H1 (cell line): ENCODE measurements around the gene TMEM130. TPM values are rescaled to one million over a fixed set of nuclear protein-coding genes. Genes with fewer than 3 reads are reported as not detected.
"Not testable (repeated sequence)": the region's sequence is repeated elsewhere in the genome, so short reads cannot be mapped to it uniquely, and the experiment has no call there.

ENCODE experiments used
- CTCF ChIA-PET: fragments of 300-600 bp; sonication (Branson Sonifier 250); formaldehyde crosslinking; loops from one replicate; lab custom pipeline; 2021; ENCODE audit not compliant: partially characterized antibody; lab: Charles Lee
- POLR2A ChIA-PET: fragments of 300-600 bp; sonication (Branson Sonifier 250); formaldehyde crosslinking; loops from one replicate; lab custom pipeline; 2021; ENCODE audit warnings: inconsistent platforms; ENCODE audit not compliant: partially characterized antibody; lab: Charles Lee
- DNase-seq, 2 experiments: peaks; one replicate each; pipeline versions ENCODE4 v3.0.0 to v3.0.0-alpha.2; 2010 to 2022; ENCODE audit warnings: low spot score in 2 of 2, low read depth in 1 of 2, mixed read lengths in 1 of 2
- FAIRE-seq: peaks from 2 replicates; lab custom pipeline; 2011; peaks lifted over from hg19 to GRCh38; lab: Jason Lieb, UNC
- H2AFZ ChIP-seq: 2 replicates; pipeline ENCODE4 v1.8.1; 2012; ENCODE audit warnings: low read length, inconsistent platforms
- H2AK5ac ChIP-seq: 2 replicates; pipeline ENCODE4 v1.6.1; 2013; ENCODE audit warnings: low read depth, low read length
- H2BK120ac ChIP-seq: replicated peaks from 2 replicates; pipeline ENCODE3; 2013; ENCODE audit warnings: low read depth, low read length, inconsistent platforms
- H2BK12ac ChIP-seq: 2 replicates; pipeline ENCODE4 v1.6.1; 2013; ENCODE audit warnings: low read depth, low read length
- H2BK15ac ChIP-seq: 2 replicates; pipeline ENCODE4 v1.6.1; 2013; ENCODE audit warnings: low read length
- H2BK20ac ChIP-seq: 2 replicates; pipeline ENCODE4 v1.6.1; 2013; ENCODE audit warnings: low read length
- H2BK5ac ChIP-seq: 2 replicates; pipeline ENCODE4 v1.6.1; 2013; ENCODE audit warnings: low read depth, low read length
- H3K14ac ChIP-seq: 2 replicates; pipeline ENCODE4 v1.6.1; 2013; ENCODE audit warnings: inconsistent platforms; ENCODE audit not compliant: insufficient read length
- H3K18ac ChIP-seq: 2 replicates; pipeline ENCODE4 v1.6.1; 2013; ENCODE audit warnings: low read length; ENCODE audit errors: extremely low read depth
- H3K23ac ChIP-seq: 2 replicates; pipeline ENCODE4 v1.6.1; 2013; ENCODE audit warnings: inconsistent platforms; ENCODE audit not compliant: insufficient read length
- H3K23me2 ChIP-seq: 2 replicates; pipeline ENCODE4 v1.6.1; 2013; ENCODE audit warnings: low read depth, low read length
- H3K27ac ChIP-seq: 2 replicates; pipeline ENCODE4 v1.6.1; 2011; ENCODE audit warnings: low read depth, low read length, inconsistent platforms
- H3K27me3 ChIP-seq, 4 experiments: replicated peaks in 1 of 4; 1 replicate in 1 of 4; 2 replicates in 3 of 4; pipeline versions ENCODE4 v1.6.1 to v1.8.1; 2011 to 2013; ENCODE audit warnings: low read length in 3 of 4, mild to moderate bottlenecking in 3 of 4, inconsistent platforms in 2 of 4, mixed read lengths in 2 of 4, moderate library complexity in 1 of 4; ENCODE audit not compliant: control insufficient read depth in 3 of 4, insufficient read depth in 3 of 4; ENCODE audit errors: extremely low read depth in 1 of 4
- H3K36me3 ChIP-seq, 4 experiments: 2 replicates each; pipeline versions ENCODE4 v1.6.1 to v1.8.1; 2011 to 2013; ENCODE audit warnings: mild to moderate bottlenecking in 4 of 4, low read length in 3 of 4, moderate library complexity in 2 of 4, control low read depth in 1 of 4, inconsistent platforms in 1 of 4; ENCODE audit not compliant: insufficient read depth in 4 of 4, control insufficient read depth in 2 of 4
- H3K4ac ChIP-seq: replicated peaks from 2 replicates; pipeline ENCODE3; 2013; ENCODE audit warnings: low read length, low read depth, mixed read lengths, inconsistent platforms; ENCODE audit not compliant: insufficient read length
- H3K4me1 ChIP-seq, 4 experiments: replicated peaks in 1 of 4; 1 replicate in 1 of 4; 2 replicates in 3 of 4; pipeline versions ENCODE4 v1.6.1 to v1.8.1; 2011 to 2013; ENCODE audit warnings: low read length in 3 of 4, inconsistent platforms in 2 of 4, mixed read lengths in 1 of 4; ENCODE audit not compliant: insufficient read depth in 4 of 4, control insufficient read depth in 3 of 4
- H3K4me2 ChIP-seq, 2 experiments: 2 replicates each; pipeline versions ENCODE4 v1.6.1 to v1.8.1; 2011 to 2013; ENCODE audit warnings: low read depth in 2 of 2, low read length in 2 of 2, control low read depth in 1 of 2, inconsistent platforms in 1 of 2, mild to moderate bottlenecking in 1 of 2; ENCODE audit not compliant: insufficient read depth in 1 of 2
- H3K4me3 ChIP-seq, 4 experiments: fragments of 200-600, 300-600 bp in 1 of 4; sonication (generic), shearing (Covaris generic), sonication (Bioruptor Twin) in 1 of 4; 2 replicates each; pipeline versions ENCODE4 v1.5.1 to v1.8.1; 2011 to 2016; ENCODE audit warnings: low read length in 4 of 4, low read depth in 3 of 4, control low read depth in 2 of 4, inconsistent platforms in 2 of 4, mild to moderate bottlenecking in 2 of 4, mixed read lengths in 1 of 4, moderate library complexity in 1 of 4; ENCODE audit not compliant: insufficient read depth in 2 of 4; ENCODE audit errors: extremely low read depth in 1 of 4
- H3K56ac ChIP-seq: replicated peaks from 2 replicates; pipeline ENCODE3; 2013; ENCODE audit warnings: low read depth, mild to moderate bottlenecking, mixed read lengths, low read length, inconsistent platforms; ENCODE audit not compliant: insufficient read length
- H3K79me1 ChIP-seq: 2 replicates; pipeline ENCODE4 v1.6.1; 2013; ENCODE audit warnings: low read depth, low read length, control low read depth
- H3K79me2 ChIP-seq, 2 experiments: 2 replicates each; pipeline versions ENCODE4 v1.6.1 to v1.8.1; 2012 to 2013; ENCODE audit warnings: low read length in 2 of 2, mild to moderate bottlenecking in 2 of 2, inconsistent platforms in 1 of 2; ENCODE audit not compliant: insufficient read depth in 2 of 2, control insufficient read depth in 1 of 2
- H3K9ac ChIP-seq, 4 experiments: replicated peaks in 1 of 4; 1 replicate in 1 of 4; 2 replicates in 3 of 4; pipeline versions ENCODE4 v1.6.1 to v1.8.1; 2011 to 2013; ENCODE audit warnings: low read depth in 3 of 4, low read length in 3 of 4, control low read depth in 2 of 4, mild to moderate bottlenecking in 2 of 4, moderate library complexity in 2 of 4, inconsistent platforms in 1 of 4; ENCODE audit errors: extremely low read depth in 1 of 4
- H3K9me3 ChIP-seq, 2 experiments: 2 replicates each; pipeline versions ENCODE4 v1.6.1 to v1.8.1; 2012 to 2013; ENCODE audit warnings: mild to moderate bottlenecking in 2 of 2, moderate library complexity in 2 of 2, control low read depth in 1 of 2, inconsistent platforms in 1 of 2, low read depth in 1 of 2, low read length in 1 of 2, mixed read lengths in 1 of 2; ENCODE audit not compliant: insufficient read depth in 2 of 2
- H4K20me1 ChIP-seq, 2 experiments: replicated peaks in 1 of 2; 2 replicates each; pipeline versions ENCODE3 to v1.8.1; 2011 to 2013; ENCODE audit warnings: inconsistent platforms in 2 of 2, low read length in 2 of 2, mild to moderate bottlenecking in 1 of 2; ENCODE audit not compliant: insufficient read depth in 2 of 2, control insufficient read depth in 1 of 2
- H4K5ac ChIP-seq: 2 replicates; pipeline ENCODE4 v1.6.1; 2013; ENCODE audit warnings: low read length, low read depth, mixed read lengths, inconsistent platforms; ENCODE audit not compliant: insufficient read length
- H4K8ac ChIP-seq: 2 replicates; pipeline ENCODE4 v1.8.0; 2013; ENCODE audit warnings: mild to moderate bottlenecking, moderate library complexity, low read length, inconsistent platforms; ENCODE audit not compliant: insufficient read depth; ENCODE audit errors: extremely low read depth
- H4K91ac ChIP-seq: replicated peaks from 2 replicates; pipeline ENCODE3; 2013; ENCODE audit warnings: low read length, mixed read lengths, inconsistent platforms; ENCODE audit not compliant: insufficient read length
- WGBS, 2 experiments: shearing (Covaris generic) in 1 of 2; methylation state at CpG; one replicate each; pipeline versions ENCODE4 v1.1.6 to v1.1.7; 2013 to 2015; ENCODE audit warnings: low lambda C conversion rate in 2 of 2, mixed read lengths in 2 of 2, inconsistent platforms in 1 of 2, low coverage in 1 of 2, missing lambda C conversion rate in 1 of 2; ENCODE audit not compliant: insufficient replicate concordance in 2 of 2, insufficient coverage in 1 of 2, insufficient read length in 1 of 2; ENCODE audit errors: extremely low coverage in 1 of 2, missing lambda C conversion rate in 1 of 2; 5-methylcytosine and 5-hydroxymethylcytosine counted together
- polyA plus RNA-seq, 7 experiments: library from polyadenylated mRNA; depleted of rRNA in 3 of 7; stranded (reverse) in 5 of 7; unstranded in 2 of 7; fragments of >200 nt in 5 of 7; fragments of 200-250 nt in 2 of 7; gene quantifications; 1 replicate in 5 of 7; 2 replicates in 1 of 7; 4 replicates in 1 of 7; pipeline versions ENCODE4 v1.2.1 to v1.2.3, GENCODE V29; 2011 to 2013; ENCODE audit warnings: missing spikeins in 2 of 7, mixed read lengths in 2 of 7
- total RNA-seq: library from RNA; stranded (reverse); fragmentation: NEBNext Ultra II Directional; extraction: Animal tissue kit (Norgen Biotek cat#: 25700); gene quantifications from 2 replicates; pipeline ENCODE4 v1.2.1, GENCODE V29; 2021

TMEM130 gene
- total and polyA plus RNA-seq, 2 of the 8 experiments (the other 6 are each of a cell fraction or from before 2014, with no cell fraction given), result 2.9 to 6.6 TPM

GRCh38 chr7:98873610-98874009, 3.8 kb upstream of the TMEM130 start:
- POLR2A ChIA-PET, H3K4me2 ChIP-seq, H2AFZ ChIP-seq, H3K9me3 ChIP-seq, H2BK5ac ChIP-seq, H3K56ac ChIP-seq, H2BK20ac ChIP-seq, H4K20me1 ChIP-seq, H2BK12ac ChIP-seq, H3K36me3 ChIP-seq, H3K79me1 ChIP-seq, H2AK5ac ChIP-seq, FAIRE-seq, H4K8ac ChIP-seq, H2BK15ac ChIP-seq, H4K91ac ChIP-seq, H3K79me2 ChIP-seq, DNase-seq, H4K5ac ChIP-seq, H3K23ac ChIP-seq, H3K14ac ChIP-seq, H3K27ac ChIP-seq, H3K4ac ChIP-seq, H2BK120ac ChIP-seq, H3K18ac ChIP-seq, H3K4me3 ChIP-seq, H3K9ac ChIP-seq: not testable (repeated sequence)
- 95% methylated on average over 8 of the region's 11 CpGs; no CpG with 5 or more reads in 1 of the 2 experiments for WGBS, 2 experiments
- H3K27me3 ChIP-seq, result peaks cover 8 to 26% (median 18%) of the 10 kb centered on the region in 4 experiments
- CTCF ChIA-PET, result interaction anchor here (0.9 to 2.0 kb wide), 2 partner anchors 12 to 19 kb away, joined by 3 to 6 read pairs; no protein-coding TSS in a partner anchor
- H3K23me2 ChIP-seq, result peaks cover 11% of the 10 kb centered on the region; the same call in 1 of the 2 replicates
- H3K4me1 ChIP-seq, result peaks cover 0 to 11% (median 7%) of the 10 kb centered on the region in 4 experiments; a peak in 3 of 7 replicates
